NCI-H1092 treated with DMSO at 0.1 percent for 48 hours (cell line): ENCODE results near the gene QRICH2.
"Not testable (repeated sequence)": the region's sequence is repeated elsewhere in the genome, so short reads cannot be mapped to it uniquely, and the experiment has no call there.

Source experiments
- DNase-seq: peaks from one replicate; lab custom pipeline; 2025; lab: John Stamatoyannopoulos, UW

The QRICH2 gene, protein sequence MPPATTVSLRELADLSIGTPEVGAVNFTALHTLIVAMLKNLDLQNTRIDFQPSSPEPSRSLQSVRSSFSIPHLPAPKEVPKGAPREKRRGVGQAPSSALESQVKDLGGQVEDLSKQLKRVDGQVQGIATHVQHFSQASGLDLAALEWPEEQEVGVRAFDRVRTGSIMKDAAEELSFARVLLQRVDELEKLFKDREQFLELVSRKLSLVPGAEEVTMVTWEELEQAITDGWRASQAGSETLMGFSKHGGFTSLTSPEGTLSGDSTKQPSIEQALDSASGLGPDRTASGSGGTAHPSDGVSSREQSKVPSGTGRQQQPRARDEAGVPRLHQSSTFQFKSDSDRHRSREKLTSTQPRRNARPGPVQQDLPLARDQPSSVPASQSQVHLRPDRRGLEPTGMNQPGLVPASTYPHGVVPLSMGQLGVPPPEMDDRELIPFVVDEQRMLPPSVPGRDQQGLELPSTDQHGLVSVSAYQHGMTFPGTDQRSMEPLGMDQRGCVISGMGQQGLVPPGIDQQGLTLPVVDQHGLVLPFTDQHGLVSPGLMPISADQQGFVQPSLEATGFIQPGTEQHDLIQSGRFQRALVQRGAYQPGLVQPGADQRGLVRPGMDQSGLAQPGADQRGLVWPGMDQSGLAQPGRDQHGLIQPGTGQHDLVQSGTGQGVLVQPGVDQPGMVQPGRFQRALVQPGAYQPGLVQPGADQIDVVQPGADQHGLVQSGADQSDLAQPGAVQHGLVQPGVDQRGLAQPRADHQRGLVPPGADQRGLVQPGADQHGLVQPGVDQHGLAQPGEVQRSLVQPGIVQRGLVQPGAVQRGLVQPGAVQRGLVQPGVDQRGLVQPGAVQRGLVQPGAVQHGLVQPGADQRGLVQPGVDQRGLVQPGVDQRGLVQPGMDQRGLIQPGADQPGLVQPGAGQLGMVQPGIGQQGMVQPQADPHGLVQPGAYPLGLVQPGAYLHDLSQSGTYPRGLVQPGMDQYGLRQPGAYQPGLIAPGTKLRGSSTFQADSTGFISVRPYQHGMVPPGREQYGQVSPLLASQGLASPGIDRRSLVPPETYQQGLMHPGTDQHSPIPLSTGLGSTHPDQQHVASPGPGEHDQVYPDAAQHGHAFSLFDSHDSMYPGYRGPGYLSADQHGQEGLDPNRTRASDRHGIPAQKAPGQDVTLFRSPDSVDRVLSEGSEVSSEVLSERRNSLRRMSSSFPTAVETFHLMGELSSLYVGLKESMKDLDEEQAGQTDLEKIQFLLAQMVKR (N-terminal part only)

DNA sequence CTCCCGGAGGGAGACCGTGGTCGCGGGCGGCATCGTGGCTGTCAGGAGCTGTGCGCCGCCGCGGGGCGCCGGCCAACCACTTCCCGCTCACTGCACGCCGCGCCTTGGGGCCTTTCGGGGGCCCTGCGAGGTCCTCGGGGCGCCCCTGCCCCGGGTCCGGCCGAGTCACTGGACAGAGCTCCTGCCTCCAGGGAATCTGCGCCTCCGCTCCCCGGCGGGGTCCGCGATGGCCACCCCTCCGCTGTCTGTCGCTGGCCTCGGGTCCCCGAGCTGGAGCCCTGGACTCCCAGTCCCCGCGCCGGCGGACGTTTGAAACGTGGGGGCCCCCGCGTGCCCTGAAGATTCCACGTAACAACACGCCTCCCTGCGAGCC lies at the start of gene QRICH2:
Gene QRICH2 (minus strand): TSS at position 311 of the 373 bp plus-strand sequence. CDS start 278 bp downstream, at position 33.
- no peak for DNase-seq

GRCh38 chr17:76357597-76358158 lies 49.6 kb upstream of the QRICH2 start:
- DNase-seq = no peak

- DNase-seq = no peak
Measured at GRCh38 chr17:76356803-76357456, 48.9 kb upstream of the QRICH2 start.

GRCh38 chr17:76354747-76355310 lies 46.8 kb upstream of the QRICH2 start:
- no peak for DNase-seq

DNA sequence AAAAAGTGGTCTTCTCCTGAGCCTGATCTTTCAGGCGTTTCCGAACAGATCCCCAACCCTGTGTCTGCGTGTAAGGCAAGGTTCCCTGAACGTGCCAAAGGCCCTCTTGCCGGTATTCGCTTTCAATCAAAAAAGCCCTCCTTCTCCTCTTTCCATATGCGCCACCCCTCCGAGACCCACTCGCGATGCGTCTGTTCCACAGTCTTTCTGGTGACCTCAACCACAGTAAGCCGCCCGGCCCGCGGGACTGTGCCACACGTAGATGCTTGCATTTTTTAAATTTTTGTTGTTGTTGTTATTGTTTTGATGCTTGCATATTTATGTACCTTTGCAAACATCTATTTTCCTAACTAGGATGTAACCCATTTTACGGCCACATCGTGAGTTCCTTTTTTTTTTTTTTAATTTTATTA lies 46.2 kb upstream of the QRICH2 start:
- DNase-seq = no peak

- peak; percentile 96 for DNase-seq
Measured at GRCh38 chr17:76353599-76354316, 45.7 kb upstream of the QRICH2 start, which contains the start of gene PRPSAP1. Gene PRPSAP1 (minus strand): TSS chr17:76353916. CDS start chr17:76353703, 213 bp downstream.

- DNase-seq = peak; percentile 23
Measured at GRCh38 chr17:76353004-76353598, 45.0 kb upstream of the QRICH2 start.

- DNase-seq = no peak
Measured at GRCh38 chr17:76351526-76352071, 43.5 kb upstream of the QRICH2 start.

- no peak for DNase-seq
Measured at GRCh38 chr17:76350463-76350862, 42.4 kb upstream of the QRICH2 start.

DNA sequence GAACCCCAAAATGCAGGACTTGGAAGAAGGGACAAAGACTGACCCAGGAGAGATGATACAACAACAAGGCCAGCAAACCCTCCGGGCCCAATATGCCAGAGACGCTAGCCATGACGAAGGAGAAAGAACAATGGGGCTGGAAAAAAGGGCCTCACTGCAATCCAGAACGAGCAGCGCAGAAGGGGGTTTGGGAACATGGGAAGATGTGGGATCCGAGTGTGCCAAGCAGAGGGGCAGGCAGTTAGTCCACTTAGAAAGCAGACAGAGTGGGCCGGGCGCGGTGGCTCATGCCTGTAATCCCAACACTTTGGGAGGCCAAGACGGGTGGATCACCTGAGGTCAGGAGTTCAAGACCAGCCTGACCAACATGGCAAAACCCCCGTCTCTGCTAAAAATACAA lies 38.9 kb upstream of the QRICH2 start:
- not testable (repeated sequence) for DNase-seq

DNA sequence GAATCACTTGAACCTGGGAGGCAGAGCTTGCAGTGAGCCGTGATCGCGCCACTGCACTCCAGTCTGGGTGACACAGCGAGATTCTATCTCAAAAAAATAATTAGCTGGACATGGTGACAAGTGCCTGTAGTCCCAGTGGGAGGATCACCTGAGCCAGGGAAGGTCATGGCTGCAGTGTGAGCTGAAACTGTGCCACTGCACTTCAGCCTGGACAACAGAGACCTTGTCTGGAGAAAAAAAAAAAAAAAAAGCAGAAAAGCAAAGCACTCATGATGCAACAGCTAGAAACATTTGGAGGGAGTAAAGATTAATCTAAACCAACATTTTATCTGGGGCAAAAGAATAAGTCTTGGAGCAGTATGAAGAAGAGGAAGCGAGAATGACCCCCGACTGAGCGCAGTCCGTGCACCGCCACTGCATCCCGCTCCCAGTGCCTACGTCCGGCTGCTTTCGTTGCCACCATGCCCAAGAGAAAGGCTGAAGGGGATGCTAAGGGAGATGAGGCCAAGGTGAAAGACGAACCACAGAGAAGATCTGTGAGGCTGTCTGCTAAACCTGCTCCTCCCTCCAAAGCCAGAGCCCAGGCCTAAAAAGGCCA lies 37.4 kb upstream of the QRICH2 start:
- no peak for DNase-seq

DNA sequence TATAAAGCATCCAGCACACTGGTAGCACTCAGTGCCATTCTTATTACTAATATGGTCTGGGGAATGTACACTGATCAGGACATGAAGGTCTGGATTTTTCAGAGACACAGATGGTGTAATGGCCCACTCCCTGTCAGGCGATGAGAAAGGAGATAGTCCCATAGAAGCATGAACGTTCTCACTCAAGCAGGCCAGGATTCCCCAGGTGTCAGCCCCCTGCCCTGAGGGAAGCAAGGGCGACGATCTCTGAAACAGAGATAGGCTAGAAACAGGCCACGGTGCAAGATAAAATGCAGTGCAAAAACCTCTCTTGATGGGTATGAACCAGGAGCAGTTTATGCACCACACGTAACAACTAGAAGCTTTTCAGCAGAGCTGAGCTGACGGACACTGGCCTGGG lies 35.0 kb upstream of the QRICH2 start:
- no peak for DNase-seq

DNA sequence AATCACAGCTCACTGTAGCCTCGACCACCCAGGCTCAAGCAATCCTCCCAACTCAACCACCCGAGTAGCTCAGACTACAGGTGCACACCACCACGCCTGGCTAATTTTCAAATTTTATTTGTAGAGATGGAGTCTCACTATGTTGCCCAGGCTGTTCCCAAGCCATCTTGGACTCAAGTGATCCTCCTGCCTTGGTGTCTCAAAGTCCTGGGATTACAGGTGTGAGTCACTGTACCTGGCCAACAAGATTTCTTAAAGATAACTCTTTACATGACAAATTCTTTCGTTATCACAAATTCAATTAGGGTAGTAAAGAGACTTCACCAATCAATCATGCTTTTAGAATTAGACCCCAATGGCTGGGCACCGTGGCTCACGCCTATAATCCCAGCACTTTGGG lies 33.2 kb upstream of the QRICH2 start:
- no peak for DNase-seq

- no peak for DNase-seq
Measured at GRCh38 chr17:76337413-76337777, 29.3 kb upstream of the QRICH2 start.

GRCh38 chr17:76336756-76337412 lies 28.8 kb upstream of the QRICH2 start:
- no peak for DNase-seq

GRCh38 chr17:76335716-76336381 lies 27.8 kb upstream of the QRICH2 start:
- DNase-seq = no peak

- no peak for DNase-seq
Measured at GRCh38 chr17:76333673-76334505, 25.8 kb upstream of the QRICH2 start.
